Measurements from ENCODE around the gene PLTP.

The PLTP gene

DNA sequence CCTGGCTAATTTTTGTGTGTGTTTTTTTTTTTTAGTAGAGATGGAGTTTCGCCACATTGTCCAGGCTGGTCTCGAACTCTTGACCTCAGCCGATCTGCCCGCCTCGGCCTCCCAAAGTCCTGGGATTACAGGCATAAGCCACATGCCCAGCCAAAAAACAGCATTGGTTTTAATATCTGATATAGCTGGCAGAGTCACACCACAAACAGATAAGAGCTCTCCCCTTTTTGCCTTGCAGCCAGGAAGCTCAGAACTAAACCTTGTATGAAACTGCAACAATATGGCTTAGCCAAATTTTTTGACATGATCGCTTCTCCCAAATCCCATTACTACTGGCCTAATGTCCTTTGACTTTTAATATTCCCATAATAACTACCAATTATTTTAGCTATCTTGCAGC is 59.6 kb downstream of the PLTP start:
- H3K4me3 ChIP-seq = no peak overlapping the region
- no peak overlapping the region for H3K27ac ChIP-seq
- TF ChIP-seq, protein P1, sequence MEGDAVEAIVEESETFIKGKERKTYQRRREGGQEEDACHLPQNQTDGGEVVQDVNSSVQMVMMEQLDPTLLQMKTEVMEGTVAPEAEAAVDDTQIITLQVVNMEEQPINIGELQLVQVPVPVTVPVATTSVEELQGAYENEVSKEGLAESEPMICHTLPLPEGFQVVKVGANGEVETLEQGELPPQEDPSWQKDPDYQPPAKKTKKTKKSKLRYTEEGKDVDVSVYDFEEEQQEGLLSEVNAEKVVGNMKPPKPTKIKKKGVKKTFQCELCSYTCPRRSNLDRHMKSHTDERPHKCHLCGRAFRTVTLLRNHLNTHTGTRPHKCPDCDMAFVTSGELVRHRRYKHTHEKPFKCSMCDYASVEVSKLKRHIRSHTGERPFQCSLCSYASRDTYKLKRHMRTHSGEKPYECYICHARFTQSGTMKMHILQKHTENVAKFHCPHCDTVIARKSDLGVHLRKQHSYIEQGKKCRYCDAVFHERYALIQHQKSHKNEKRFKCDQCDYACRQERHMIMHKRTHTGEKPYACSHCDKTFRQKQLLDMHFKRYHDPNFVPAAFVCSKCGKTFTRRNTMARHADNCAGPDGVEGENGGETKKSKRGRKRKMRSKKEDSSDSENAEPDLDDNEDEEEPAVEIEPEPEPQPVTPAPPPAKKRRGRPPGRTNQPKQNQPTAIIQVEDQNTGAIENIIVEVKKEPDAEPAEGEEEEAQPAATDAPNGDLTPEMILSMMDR (IDR thresholded peaks at IDR 0.05) = no peak
- no peak for DNase-seq (ENCODE audit: low spot score)

- no peak overlapping the region for H3K4me3 ChIP-seq
- TF ChIP-seq, protein P1 (IDR thresholded peaks at IDR 0.05) = no peak
- DNase-seq (ENCODE audit: low spot score) = no peak
- no peak overlapping the region for H3K27ac ChIP-seq
Observed at GRCh38 chr20:45851501-45851900, 60.5 kb downstream of the PLTP start.

DNA sequence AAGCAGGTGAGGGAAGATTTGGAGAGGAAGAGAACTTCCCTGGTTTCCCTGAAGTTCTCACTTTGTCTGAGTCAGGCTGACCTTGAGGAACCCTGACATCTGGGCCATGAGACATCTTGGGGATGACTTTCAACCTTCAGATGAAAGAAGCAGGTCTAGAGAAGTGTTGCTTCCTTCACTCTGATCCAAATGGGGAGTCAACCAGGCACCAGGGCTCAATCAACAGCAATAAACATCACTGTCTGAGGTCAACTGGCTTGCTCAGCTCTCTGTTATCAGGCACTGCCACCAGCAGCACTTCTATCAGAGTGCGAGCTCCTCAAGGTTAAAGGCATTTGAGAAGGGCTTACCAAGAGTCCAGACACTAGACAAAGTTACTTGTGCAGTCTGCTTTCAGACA is 61.0 kb downstream of the PLTP start:
- no peak for DNase-seq (ENCODE audit: low spot score)
- Histone ChIP-seq H3K27ac (no peak overlapping the region), H3K4me3 (no peak overlapping the region)
- TF ChIP-seq, protein P1 (IDR thresholded peaks at IDR 0.05) = no peak

GRCh38 chr20:45850238-45850637 is 61.7 kb downstream of the PLTP start:
- no peak for DNase-seq (ENCODE audit: low spot score)
- TF ChIP-seq, protein P1 (IDR thresholded peaks at IDR 0.05) = no peak
- Histone ChIP-seq H3K4me3 (no peak overlapping the region), H3K27ac (no peak overlapping the region)

GRCh38 chr20:45848969-45849582 is 62.9 kb downstream of the PLTP start:
- Histone ChIP-seq H3K4me3 (no peak overlapping the region), H3K27ac (no peak overlapping the region)
- TF ChIP-seq, protein P1 (IDR thresholded peaks at IDR 0.05) = no peak
- no peak for DNase-seq (ENCODE audit: low spot score)

Measured in coronary artery (tissue), 2 donors.